SK-N-SH treated with all-trans-retinoic acid at 6 μM for 48 hours (cell line): ENCODE data around the gene PIK3AP1.

Experiments
- CREB5 ChIP-seq: fragments of 250-450 bp; sonication (Bioruptor Pico); IDR thresholded peaks from 2 replicates; pipeline ENCODE4 v1.5.1; 2020; ENCODE audit warnings: low read depth, mild to moderate bottlenecking, moderate library complexity
- ESRRG ChIP-seq: fragments of 250-450 bp; sonication (Bioruptor Pico); IDR thresholded peaks from 2 replicates; pipeline ENCODE4 v1.6.1; 2021; ENCODE audit warnings: mild to moderate bottlenecking
- TF ChIP-seq, protein P1 (sequence below): fragments of 250-450 bp; sonication (Bioruptor Pico); IDR thresholded peaks from 2 replicates; pipeline ENCODE4 v1.8.0; 2020; ENCODE audit warnings: mild to moderate bottlenecking, moderate library complexity, borderline replicate concordance

- TF ChIP-seq, protein P1, sequence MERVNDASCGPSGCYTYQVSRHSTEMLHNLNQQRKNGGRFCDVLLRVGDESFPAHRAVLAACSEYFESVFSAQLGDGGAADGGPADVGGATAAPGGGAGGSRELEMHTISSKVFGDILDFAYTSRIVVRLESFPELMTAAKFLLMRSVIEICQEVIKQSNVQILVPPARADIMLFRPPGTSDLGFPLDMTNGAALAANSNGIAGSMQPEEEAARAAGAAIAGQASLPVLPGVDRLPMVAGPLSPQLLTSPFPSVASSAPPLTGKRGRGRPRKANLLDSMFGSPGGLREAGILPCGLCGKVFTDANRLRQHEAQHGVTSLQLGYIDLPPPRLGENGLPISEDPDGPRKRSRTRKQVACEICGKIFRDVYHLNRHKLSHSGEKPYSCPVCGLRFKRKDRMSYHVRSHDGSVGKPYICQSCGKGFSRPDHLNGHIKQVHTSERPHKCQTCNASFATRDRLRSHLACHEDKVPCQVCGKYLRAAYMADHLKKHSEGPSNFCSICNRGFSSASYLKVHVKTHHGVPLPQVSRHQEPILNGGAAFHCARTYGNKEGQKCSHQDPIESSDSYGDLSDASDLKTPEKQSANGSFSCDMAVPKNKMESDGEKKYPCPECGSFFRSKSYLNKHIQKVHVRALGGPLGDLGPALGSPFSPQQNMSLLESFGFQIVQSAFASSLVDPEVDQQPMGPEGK (CRISPR knock-in tag): no peak
- TF ChIP-seq ESRRG (CRISPR knock-in tag) (no peak), CREB5 (CRISPR knock-in tag) (no peak)
Measured at GRCh38 chr10:96767611-96768010, 47.3 kb upstream of the PIK3AP1 start.
